Transverse colon (tissue), 4 donors: ENCODE measurements around the gene RICTOR.

Experiments
- CTCF ChIP-seq, 5 experiments: fragments of 200-600 bp in 3 of 5; fragments of 450-650 bp in 2 of 5; sonication (generic) in 3 of 5; IDR thresholded peaks; 1 replicate in 2 of 5; 2 replicates in 3 of 5; pipeline ENCODE4 v1.5.1; 2016 to 2017; ENCODE audit warnings: antibody characterized with exemption in 5 of 5, inconsistent platforms in 3 of 5, mild to moderate bottlenecking in 2 of 5, moderate library complexity in 1 of 5
- EP300 ChIP-seq: sonication (generic); formaldehyde crosslinking; IDR thresholded peaks from one replicate; pipeline ENCODE4 v1.6.1; 2017; ENCODE audit warnings: antibody characterized with exemption, low read depth
- POLR2A ChIP-seq: fragments of 450-650 bp; IDR thresholded peaks from one replicate; pipeline ENCODE4 v1.6.1; 2016; ENCODE audit warnings: antibody characterized with exemption, mild to moderate bottlenecking, moderate library complexity
- POLR2AphosphoS5 ChIP-seq, 3 donors: sonication (generic); formaldehyde crosslinking; IDR thresholded peaks; one replicate each; pipeline ENCODE4 v1.6.1; 2016; ENCODE audit warnings: antibody characterized with exemption in 3 of 3

GRCh38 chr5:39076757-39077728, 2.8 kb upstream of the RICTOR start:
- TF ChIP-seq EP300 (no peak), POLR2AphosphoS5 (IDR thresholded peaks at IDR 0.05) (no peak), CTCF (IDR thresholded peaks at IDR 0.05) (no peak), POLR2A (no peak)
